Activated naive CD4-positive, alpha-beta T cell treated with anti-CD3 and anti-CD28 coated beads, Interleukin-2, amount 10 ng/mL, durations not matched to agents 5 hours and 36 hours (primary cell): ENCODE measurements around the gene GRAMD4. TPM values are rescaled to one million over a fixed set of nuclear protein-coding genes. Genes with fewer than 3 reads are reported as not detected.

Experiments used
- total RNA-seq, 2 experiments: library from RNA; stranded (reverse); gene quantifications; one replicate each; pipeline ENCODE4 v1.2.3, GENCODE V29; 2021

Gene GRAMD4, protein sequence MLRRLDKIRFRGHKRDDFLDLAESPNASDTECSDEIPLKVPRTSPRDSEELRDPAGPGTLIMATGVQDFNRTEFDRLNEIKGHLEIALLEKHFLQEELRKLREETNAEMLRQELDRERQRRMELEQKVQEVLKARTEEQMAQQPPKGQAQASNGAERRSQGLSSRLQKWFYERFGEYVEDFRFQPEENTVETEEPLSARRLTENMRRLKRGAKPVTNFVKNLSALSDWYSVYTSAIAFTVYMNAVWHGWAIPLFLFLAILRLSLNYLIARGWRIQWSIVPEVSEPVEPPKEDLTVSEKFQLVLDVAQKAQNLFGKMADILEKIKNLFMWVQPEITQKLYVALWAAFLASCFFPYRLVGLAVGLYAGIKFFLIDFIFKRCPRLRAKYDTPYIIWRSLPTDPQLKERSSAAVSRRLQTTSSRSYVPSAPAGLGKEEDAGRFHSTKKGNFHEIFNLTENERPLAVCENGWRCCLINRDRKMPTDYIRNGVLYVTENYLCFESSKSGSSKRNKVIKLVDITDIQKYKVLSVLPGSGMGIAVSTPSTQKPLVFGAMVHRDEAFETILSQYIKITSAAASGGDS
- 10 to 100 TPM; 48.1 to 54.4 TPM for total RNA-seq

GRCh38 chr22:46619830-46620501 is at the start of gene GRAMD4:
Gene GRAMD4 (plus strand): TSS chr22:46620386. CDS start chr22:46626800, 6,414 bp downstream.

Other genes starting within 250 kb of the GRAMD4 start
- under 1 TPM; 0.15 to 0.24 TPM for gene CELSR1, start 82.8 kb upstream of the GRAMD4 start, total RNA-seq
- gene CERK, start 117.9 kb downstream of the GRAMD4 start, total RNA-seq, result 10 to 100 TPM; 67.1 to 71.8 TPM
- 10 to 100 TPM; 32.9 to 34.8 TPM for gene TBC1D22A, start 142.3 kb downstream of the GRAMD4 start, total RNA-seq